Measurements from ENCODE around the gene ZNRF3. TPM values are rescaled to one million over a fixed set of nuclear protein-coding genes. Genes with fewer than 3 reads are reported as not detected.
"Not testable (repeated sequence)": the region's sequence is repeated elsewhere in the genome, so short reads cannot be mapped to it uniquely, and the experiment has no call there.

The ZNRF3 gene
- total RNA-seq, 1 donor from 2014 or later, result 12.1 TPM

- DNase-seq (ENCODE audit: low spot score), result no peak
Observed at GRCh38 chr22:28927630-28928029, 44.3 kb downstream of the ZNRF3 start.

- no peak for DNase-seq (ENCODE audit: low spot score)
Observed at GRCh38 chr22:28929197-28929596, 45.8 kb downstream of the ZNRF3 start.

- no peak for DNase-seq (ENCODE audit: low spot score)
Observed at GRCh38 chr22:28930357-28931007, 47.1 kb downstream of the ZNRF3 start.

- DNase-seq (ENCODE audit: low spot score), result no peak
Observed at GRCh38 chr22:28931844-28932567, 48.6 kb downstream of the ZNRF3 start.

GRCh38 chr22:28933321-28933720 is 49.9 kb downstream of the ZNRF3 start:
- DNase-seq (ENCODE audit: low spot score), result no peak

- no peak for DNase-seq (ENCODE audit: low spot score)
Observed at GRCh38 chr22:28934026-28934425, 50.7 kb downstream of the ZNRF3 start.

- DNase-seq (ENCODE audit: low spot score), result no peak
Observed at GRCh38 chr22:28935140-28935539, 51.8 kb downstream of the ZNRF3 start.

GRCh38 chr22:28935713-28936112 is 52.3 kb downstream of the ZNRF3 start:
- DNase-seq (ENCODE audit: low spot score), result no peak

GRCh38 chr22:28936200-28936599 is 52.8 kb downstream of the ZNRF3 start:
- DNase-seq (ENCODE audit: low spot score), result no peak

- no peak for DNase-seq (ENCODE audit: low spot score)
Observed at GRCh38 chr22:28937206-28938025, 54.0 kb downstream of the ZNRF3 start.

GRCh38 chr22:28938286-28938833 is 55.0 kb downstream of the ZNRF3 start:
- no peak for DNase-seq (ENCODE audit: low spot score)

GRCh38 chr22:28939394-28939793 is 56.0 kb downstream of the ZNRF3 start:
- DNase-seq (ENCODE audit: low spot score), result no peak

GRCh38 chr22:28939932-28940331 is 56.6 kb downstream of the ZNRF3 start:
- no peak for DNase-seq (ENCODE audit: low spot score)

- no peak for DNase-seq (ENCODE audit: low spot score)
Observed at GRCh38 chr22:28940441-28940840, 57.1 kb downstream of the ZNRF3 start.

GRCh38 chr22:28942333-28942732 is 59.0 kb downstream of the ZNRF3 start:
- no peak for DNase-seq (ENCODE audit: low spot score)

- DNase-seq (ENCODE audit: low spot score), result no peak
Observed at GRCh38 chr22:28942801-28943500, 59.6 kb downstream of the ZNRF3 start.

GRCh38 chr22:28943501-28943879 is 60.1 kb downstream of the ZNRF3 start:
- no peak for DNase-seq (ENCODE audit: low spot score)

GRCh38 chr22:28947125-28947524 is 63.8 kb downstream of the ZNRF3 start:
- no peak for DNase-seq (ENCODE audit: low spot score)

GRCh38 chr22:28948424-28948823 is 65.1 kb downstream of the ZNRF3 start:
- DNase-seq (ENCODE audit: low spot score), result no peak

GRCh38 chr22:28948860-28949551 is 65.6 kb downstream of the ZNRF3 start:
- not testable (repeated sequence) for DNase-seq (ENCODE audit: low spot score)

GRCh38 chr22:28949788-28950187 is 66.4 kb downstream of the ZNRF3 start:
- DNase-seq (ENCODE audit: low spot score), result no peak

Data from mesenteric fat pad (tissue), 1 donor.